DND-41 (cell line): ENCODE results near the gene PMEPA1.

ENCODE experiments used
- EZH2 ChIP-seq: IDR thresholded peaks from 3 replicates; pipeline ENCODE4 v1.6.1; 2012; ENCODE audit warnings: borderline replicate concordance, low read depth, mild to moderate bottlenecking, moderate library complexity, low read length, inconsistent platforms; ENCODE audit not compliant: severe bottlenecking
- TF ChIP-seq, protein P1 (sequence below): IDR thresholded peaks from 2 replicates; pipeline ENCODE4 v1.5.1; 2012; ENCODE audit warnings: borderline replicate concordance, low read length, moderate library complexity, mild to moderate bottlenecking; ENCODE audit not compliant: poor library complexity, severe bottlenecking; ENCODE audit errors: extremely low read depth

DNA sequence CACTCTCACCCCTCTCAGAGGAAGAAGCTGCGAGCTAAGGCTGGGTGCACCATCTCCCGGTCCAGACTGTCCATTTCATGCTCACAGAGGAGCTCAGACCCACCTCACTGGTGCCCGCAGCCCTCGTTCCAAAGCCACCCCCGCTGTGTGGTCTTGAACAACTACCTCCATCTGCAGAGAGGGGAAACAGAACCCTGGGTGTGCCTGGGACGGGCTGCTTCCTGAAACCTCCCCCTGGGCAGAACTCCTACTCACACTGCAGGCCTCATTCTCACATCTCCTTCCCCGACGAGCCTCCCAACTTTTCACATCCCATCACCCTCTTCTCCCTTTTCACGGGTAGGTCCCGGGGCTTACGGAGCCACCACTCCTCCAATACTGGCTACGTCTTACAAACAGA is 18.1 kb downstream of the PMEPA1 start:
- TF ChIP-seq, protein P1, sequence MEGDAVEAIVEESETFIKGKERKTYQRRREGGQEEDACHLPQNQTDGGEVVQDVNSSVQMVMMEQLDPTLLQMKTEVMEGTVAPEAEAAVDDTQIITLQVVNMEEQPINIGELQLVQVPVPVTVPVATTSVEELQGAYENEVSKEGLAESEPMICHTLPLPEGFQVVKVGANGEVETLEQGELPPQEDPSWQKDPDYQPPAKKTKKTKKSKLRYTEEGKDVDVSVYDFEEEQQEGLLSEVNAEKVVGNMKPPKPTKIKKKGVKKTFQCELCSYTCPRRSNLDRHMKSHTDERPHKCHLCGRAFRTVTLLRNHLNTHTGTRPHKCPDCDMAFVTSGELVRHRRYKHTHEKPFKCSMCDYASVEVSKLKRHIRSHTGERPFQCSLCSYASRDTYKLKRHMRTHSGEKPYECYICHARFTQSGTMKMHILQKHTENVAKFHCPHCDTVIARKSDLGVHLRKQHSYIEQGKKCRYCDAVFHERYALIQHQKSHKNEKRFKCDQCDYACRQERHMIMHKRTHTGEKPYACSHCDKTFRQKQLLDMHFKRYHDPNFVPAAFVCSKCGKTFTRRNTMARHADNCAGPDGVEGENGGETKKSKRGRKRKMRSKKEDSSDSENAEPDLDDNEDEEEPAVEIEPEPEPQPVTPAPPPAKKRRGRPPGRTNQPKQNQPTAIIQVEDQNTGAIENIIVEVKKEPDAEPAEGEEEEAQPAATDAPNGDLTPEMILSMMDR, result no peak
- TF ChIP-seq EZH2, result no peak
